ENCODE data around the gene MTHFD2L.
"Not testable (repeated sequence)": the region's sequence is repeated elsewhere in the genome, so short reads cannot be mapped to it uniquely, and the experiment has no call there.

Gene MTHFD2L

GRCh38 chr4:74334636-74335035 is 176.7 kb downstream of the MTHFD2L start:
- DNase-seq (ENCODE audit: low read depth in 2 of 2) = no peak

GRCh38 chr4:74335341-74336021 is 177.6 kb downstream of the MTHFD2L start:
- DNase-seq (ENCODE audit: low read depth in 2 of 2) = no peak

- DNase-seq (ENCODE audit: low read depth in 2 of 2) = no peak
Measured at GRCh38 chr4:74338792-74339333, 180.9 kb downstream of the MTHFD2L start.

- DNase-seq (ENCODE audit: low read depth in 2 of 2) = no peak
Measured at GRCh38 chr4:74339501-74339900, 181.6 kb downstream of the MTHFD2L start.

- not testable (repeated sequence) for DNase-seq (ENCODE audit: low read depth in 2 of 2)
Measured at GRCh38 chr4:74340421-74340820, 182.5 kb downstream of the MTHFD2L start.

GRCh38 chr4:74344031-74344430 is 186.1 kb downstream of the MTHFD2L start:
- DNase-seq (ENCODE audit: low read depth in 2 of 2) = no peak
